HG03575 (cell line): ENCODE data around the gene ITPR2.
"Not testable (repeated sequence)": the region's sequence is repeated elsewhere in the genome, so short reads cannot be mapped to it uniquely, and the experiment has no call there.

Experiments used
- ATAC-seq: cut with Tn5 transposase; IDR thresholded peaks from one replicate; pipeline ENCODE4 v1.9.1; 2021; ENCODE audit not compliant: unreplicated experiment, insufficient number of reproducible peaks, low FRiP score; ENCODE audit errors: extremely low read depth

Gene ITPR2

GRCh38 chr12:26853303-26854030 lies 20.5 kb upstream of the ITPR2 start:
- no peak for ATAC-seq

GRCh38 chr12:26851031-26851809 lies 18.2 kb upstream of the ITPR2 start:
- ATAC-seq, result no peak

GRCh38 chr12:26848156-26848825 lies 15.3 kb upstream of the ITPR2 start:
- ATAC-seq, result no peak

GRCh38 chr12:26847431-26847830 lies 14.4 kb upstream of the ITPR2 start:
- ATAC-seq, result no peak

GRCh38 chr12:26846416-26846815 lies 13.4 kb upstream of the ITPR2 start:
- no peak for ATAC-seq

GRCh38 chr12:26845984-26846383 lies 13.0 kb upstream of the ITPR2 start:
- no peak for ATAC-seq

GRCh38 chr12:26845057-26845666 lies 12.2 kb upstream of the ITPR2 start:
- ATAC-seq, result no peak

DNA sequence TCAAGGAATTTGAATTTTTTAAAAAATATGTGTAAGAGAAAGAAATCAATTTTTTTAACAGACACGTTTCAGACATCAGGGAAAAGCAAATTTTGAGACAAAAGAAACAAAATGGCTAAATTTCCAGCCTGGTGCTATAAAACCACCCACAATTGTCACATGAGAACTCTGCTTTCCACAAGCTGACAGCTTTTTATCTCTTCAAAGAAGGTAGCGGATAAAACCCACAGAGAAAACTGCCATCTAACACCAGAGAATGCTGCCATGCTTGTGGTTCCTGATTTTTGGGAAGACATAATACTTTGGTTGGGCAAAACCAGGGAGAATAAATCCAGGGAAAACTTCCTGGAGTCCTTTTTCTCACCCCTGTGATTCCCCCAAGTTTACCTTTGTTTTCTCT lies 10.3 kb upstream of the ITPR2 start:
- ATAC-seq, result no peak

GRCh38 chr12:26841085-26841484 lies 8.1 kb upstream of the ITPR2 start:
- ATAC-seq, result no peak

DNA sequence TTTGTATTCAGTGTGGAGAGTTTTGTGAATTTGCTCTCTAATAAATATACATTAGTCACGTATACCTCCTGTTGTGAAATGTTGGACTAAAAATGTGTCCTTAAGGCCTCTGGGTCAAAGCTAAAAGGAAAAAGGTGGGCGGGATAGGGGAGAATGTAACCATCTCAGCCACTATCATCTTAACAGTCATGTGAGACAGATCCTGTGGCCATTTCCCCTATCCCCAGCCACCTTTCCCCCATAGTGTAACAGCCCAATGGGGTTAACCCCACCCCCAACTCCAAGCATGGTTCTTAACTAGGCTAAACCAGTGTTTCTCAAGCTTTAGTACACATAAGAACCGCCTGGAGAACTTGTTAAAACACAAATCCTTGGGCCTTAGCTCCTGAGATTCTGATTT lies 6.5 kb upstream of the ITPR2 start:
- no peak for ATAC-seq

DNA sequence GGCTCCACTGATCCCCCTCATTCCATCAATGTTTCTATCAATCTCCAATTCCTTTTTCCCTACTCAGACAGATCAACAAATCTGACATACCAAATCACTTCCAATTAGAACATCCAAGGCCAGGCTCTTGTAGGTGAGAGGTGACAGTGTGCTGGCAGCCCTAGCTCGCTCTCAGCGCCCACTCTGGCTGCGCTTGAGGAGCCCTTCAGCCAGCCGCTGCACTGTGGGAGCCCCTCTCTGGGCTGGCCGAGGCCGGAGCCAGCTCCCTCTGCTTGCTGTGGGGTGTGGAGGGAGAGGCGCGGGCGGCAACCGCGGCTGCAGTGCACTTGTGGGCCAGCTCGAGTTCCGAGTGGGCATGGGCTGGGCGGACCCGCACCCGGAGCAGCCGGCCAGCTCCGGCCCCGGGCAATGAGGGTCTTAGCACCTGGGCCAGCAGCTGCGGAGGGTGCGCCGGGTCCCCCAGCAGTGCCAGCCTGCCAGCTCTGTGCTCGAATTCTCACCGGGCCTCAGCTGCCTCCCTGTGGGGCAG lies 6.0 kb upstream of the ITPR2 start:
- no peak for ATAC-seq

- ATAC-seq, result no peak
Measured at GRCh38 chr12:26836201-26836600, 3.2 kb upstream of the ITPR2 start.

- not testable (repeated sequence) for ATAC-seq
Measured at GRCh38 chr12:26834503-26835060, 1.6 kb upstream of the ITPR2 start.

- no peak for ATAC-seq
Measured at GRCh38 chr12:26833743-26834490, 923 bp upstream of the ITPR2 start.

DNA sequence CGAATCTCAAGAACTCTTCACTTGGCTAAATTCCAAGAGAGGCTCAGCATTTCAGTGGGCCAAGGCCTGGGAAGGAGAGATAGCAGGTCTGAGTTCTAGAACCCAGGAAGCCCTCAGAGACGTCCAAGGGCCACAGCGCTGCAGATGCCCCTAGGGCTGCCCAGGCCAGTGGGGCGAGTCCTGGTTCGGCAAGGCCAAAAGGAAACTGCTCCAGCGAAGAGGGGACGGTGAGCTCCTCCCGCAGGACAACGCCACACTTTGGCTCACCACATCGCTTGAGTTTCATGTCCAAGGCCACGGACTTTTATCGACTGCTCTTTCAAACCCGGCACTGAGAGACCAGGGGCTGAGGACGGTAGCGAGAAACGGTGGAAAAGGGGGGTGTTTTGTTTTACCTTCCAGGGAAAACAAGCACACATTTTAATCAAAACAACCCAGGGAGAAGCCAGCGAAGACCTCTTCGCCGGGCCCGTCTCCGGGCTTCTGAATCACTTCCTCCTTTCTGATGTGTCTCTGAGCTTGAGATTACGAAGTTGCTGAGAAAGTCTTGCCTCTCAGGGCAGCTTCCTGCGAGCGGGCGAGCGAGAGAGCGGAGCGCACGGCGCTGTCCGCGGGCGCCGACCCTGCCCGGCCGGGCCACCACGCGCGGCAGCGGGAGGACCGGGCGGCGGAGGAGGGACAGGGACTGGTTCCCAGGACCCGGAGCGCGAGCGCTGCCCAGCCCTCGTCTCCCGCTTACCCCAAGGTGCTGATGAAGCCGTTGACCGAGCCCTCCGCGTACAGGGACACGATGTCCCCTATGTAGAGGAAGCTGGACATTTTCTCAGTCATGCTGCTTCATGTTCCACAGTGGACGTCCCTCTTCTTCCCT lies 808 bp downstream of the ITPR2 start:
- ATAC-seq, result no peak

GRCh38 chr12:26830783-26831551 lies 2.0 kb downstream of the ITPR2 start:
- no peak for ATAC-seq

DNA sequence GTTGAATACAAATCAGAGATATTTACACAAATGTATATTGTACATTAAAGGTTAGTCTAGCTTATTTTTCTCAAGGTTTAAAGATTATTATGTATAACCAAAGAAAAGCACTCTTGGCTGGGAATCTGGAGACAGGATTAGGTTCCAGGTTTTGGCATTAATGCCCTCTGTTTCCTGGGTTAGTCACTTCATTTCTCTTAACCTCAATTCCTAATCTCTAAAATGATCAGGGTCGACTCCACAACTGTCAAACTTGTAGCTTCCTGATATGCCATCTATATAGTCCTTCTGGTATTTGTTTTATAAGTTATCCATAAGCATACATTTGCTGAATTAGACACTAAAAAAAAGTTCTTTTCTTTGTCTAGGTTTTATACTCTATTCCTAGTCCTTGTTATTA lies 2.6 kb downstream of the ITPR2 start:
- ATAC-seq, result no peak
